ENCODE measurements around the gene TUBB4A.

TUBB4A gene

GRCh38 chr19:6465663-6466062 lies 36.4 kb downstream of the TUBB4A start:
- DNase-seq = no peak

GRCh38 chr19:6465006-6465405 lies 37.1 kb downstream of the TUBB4A start:
- DNase-seq = no peak

- no peak for DNase-seq
Observed at GRCh38 chr19:6464070-6464873, 37.8 kb downstream of the TUBB4A start, which contains the start of gene CRB3. CRB3 (plus strand) TSS chr19:6464271; CDS start chr19:6464702, 431 bp downstream.

DNA sequence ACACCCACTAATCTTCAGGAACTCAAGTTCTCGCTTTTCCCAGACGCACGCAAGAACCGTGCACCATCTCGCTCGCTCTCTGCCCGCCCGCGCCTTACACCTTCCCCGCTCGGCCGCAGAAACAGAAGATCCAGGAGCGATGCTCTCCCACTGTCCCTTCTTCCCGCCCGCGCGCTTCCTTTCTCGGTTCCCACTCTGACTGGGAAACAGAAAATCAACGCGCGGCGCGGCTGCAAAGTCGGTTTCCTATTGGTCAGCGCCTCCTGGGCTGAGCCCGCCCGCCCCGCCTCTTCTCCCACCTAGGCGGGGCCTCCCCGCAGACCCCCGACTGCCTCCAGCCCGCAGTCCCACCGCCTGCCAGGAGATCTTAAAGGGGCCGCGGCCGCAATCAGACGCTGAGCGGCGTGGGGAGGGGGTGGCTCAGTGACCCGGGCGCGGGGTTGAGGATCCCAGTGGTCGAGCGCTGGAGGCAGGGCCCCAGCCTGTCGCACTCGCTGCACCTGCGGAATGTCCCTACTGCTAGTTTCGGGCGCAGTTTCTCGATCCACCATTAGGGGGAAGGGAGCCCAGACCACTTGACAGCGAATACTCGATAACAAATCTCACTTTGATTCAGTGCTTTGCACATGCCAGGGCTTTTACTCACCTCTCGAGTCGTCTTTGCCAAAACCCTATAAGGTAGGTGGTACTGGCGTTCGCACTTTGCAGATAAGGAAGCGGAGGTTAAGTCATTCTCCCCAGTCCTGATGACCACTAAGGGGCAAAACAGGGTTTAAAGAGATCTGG lies 41.8 kb downstream of the TUBB4A start:
- DNase-seq = peak; percentile 87

- no peak for DNase-seq
Observed at GRCh38 chr19:6459262-6460098, 42.6 kb downstream of the TUBB4A start, which contains the start of gene SLC25A23. SLC25A23 (minus strand) TSS chr19:6459792; CDS start chr19:6459628, 164 bp downstream.

- no peak for DNase-seq
Observed at GRCh38 chr19:6458695-6459261, 43.3 kb downstream of the TUBB4A start.

GRCh38 chr19:6457958-6458694 lies 44.0 kb downstream of the TUBB4A start:
- DNase-seq = no peak

- no peak for DNase-seq
Observed at GRCh38 chr19:6455924-6456323, 46.2 kb downstream of the TUBB4A start.

DNA sequence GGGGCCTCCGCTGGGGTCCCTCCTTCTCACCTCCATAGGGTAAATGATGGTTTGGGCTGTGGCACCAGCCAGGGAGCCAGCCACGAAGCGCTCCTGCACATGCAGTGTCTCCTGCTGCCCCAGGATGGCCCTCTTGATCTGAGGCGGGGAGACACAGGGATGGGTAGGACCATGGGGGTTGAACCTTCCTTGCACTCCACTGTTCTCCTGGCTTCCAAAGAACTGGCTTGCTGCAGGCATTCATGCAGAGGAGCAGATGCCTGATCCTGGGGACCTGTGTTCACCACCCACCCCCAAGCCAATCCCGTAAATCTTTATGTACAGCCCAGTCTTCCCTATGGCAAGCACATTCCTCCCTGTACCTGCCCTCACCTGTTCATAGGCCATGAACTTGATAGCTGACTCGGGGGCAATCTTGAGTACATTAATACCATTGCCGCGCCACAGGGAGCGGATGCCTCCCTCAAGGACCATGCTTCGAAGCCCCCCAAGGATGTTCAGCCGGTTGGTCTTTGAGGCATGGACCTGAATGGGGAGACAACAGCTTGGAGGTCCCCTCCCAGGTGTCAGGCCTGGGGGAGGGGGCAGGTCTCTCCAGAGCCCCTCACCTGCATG lies 48.1 kb downstream of the TUBB4A start:
- no peak for DNase-seq

DNA sequence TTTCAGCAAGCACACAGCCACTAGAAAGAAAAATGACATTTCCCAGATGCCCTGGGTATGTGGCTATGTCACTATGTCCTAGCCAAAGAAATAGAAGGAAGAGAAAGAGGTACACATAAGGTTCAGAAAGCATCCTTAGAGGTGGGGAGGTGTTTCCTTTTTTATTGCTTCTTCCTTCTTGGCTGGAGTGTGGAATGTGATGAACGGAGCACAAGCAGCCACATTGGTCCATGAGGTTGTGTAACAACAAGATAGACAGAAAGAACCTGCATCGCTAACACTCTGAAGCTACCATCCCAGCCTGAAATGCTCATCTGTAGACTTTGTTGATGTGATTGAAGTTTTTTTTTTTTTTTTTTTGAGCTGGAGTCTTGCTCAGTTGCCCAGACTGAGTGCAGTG lies 49.2 kb downstream of the TUBB4A start:
- DNase-seq = no peak

GRCh38 chr19:6452223-6452614 lies 49.9 kb downstream of the TUBB4A start:
- DNase-seq = no peak

DNA sequence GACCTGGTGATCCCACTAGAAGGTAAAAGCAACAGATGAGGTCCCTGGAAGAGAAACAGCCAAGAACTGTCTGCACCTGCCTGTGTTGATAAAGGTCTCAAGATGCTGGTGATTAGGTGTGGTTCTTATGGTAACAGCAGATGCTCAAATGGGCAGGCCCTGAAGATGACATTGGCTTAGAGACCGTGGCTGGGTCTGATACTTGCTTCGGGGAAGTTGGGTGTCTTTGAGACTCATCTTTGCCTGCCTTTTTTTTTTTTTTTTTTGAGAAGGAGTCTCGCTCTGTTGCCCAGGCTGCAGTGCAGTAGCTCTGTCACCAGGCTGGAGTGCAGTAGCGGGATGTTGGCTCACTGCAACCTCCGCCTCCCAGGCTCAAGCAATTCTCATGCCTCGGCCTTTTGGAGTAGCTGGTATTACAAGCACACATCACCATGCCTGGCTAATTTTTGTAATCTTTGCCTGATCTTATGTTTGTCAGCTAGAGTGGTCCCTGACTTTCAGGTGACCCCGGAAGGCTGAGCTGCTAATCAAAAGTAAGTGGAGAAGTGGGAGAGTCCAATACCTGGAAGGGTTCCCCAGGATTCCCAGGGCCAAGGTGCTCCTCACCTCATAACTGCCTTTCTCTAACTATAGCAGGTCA lies 50.4 kb downstream of the TUBB4A start:
- no peak for DNase-seq

DNA sequence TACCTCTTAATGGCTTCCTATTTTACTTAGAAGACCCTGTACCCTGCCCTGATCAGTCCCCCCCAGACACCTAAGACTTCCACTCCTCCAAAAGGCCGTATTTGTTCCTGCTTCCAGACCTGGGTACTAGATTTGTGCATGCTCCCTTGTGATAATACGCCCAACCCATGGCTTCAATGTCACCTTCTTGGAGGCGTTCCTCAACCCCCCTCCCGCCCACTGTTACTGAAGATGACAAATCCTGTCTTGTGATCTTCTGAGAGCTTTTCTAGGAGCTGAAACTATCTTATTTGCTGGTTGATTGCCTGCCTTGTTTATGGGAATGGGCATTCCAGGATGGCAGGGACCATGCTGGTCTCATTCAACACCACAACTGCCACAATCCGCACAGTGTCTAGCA lies 51.9 kb downstream of the TUBB4A start:
- no peak for DNase-seq

- no peak for DNase-seq
Observed at GRCh38 chr19:6448045-6448444, 54.1 kb downstream of the TUBB4A start.

- no peak for DNase-seq
Observed at GRCh38 chr19:6446452-6446851, 55.7 kb downstream of the TUBB4A start.
